H1 (cell line): ENCODE measurements around the gene SLC43A2. TPM values are rescaled to one million over a fixed set of nuclear protein-coding genes. Genes with fewer than 3 reads are reported as not detected.

Experiments
- RFX5 ChIP-seq: IDR thresholded peaks from 2 replicates; pipeline ENCODE4 v1.6.1; 2011; ENCODE audit warnings: low read depth, low read length, improper control_type of control experiment, borderline replicate concordance
- polyA plus RNA-seq, 7 experiments: library from polyadenylated mRNA; depleted of rRNA in 3 of 7; stranded (reverse) in 5 of 7; unstranded in 2 of 7; fragments of >200 nt in 5 of 7; fragments of 200-250 nt in 2 of 7; gene quantifications; 1 replicate in 5 of 7; 2 replicates in 1 of 7; 4 replicates in 1 of 7; pipeline versions ENCODE4 v1.2.1 to v1.2.3, GENCODE V29; 2011 to 2013; ENCODE audit warnings: missing spikeins in 2 of 7, mixed read lengths in 2 of 7
- total RNA-seq: library from RNA; stranded (reverse); fragmentation: NEBNext Ultra II Directional; extraction: Animal tissue kit (Norgen Biotek cat#: 25700); gene quantifications from 2 replicates; pipeline ENCODE4 v1.2.1, GENCODE V29; 2021

Gene SLC43A2
- total and polyA plus RNA-seq, 2 of the 8 experiments (the other 6 are each of a cell fraction or from before 2014, with no cell fraction given), result 6.6 to 10.5 TPM

DNA sequence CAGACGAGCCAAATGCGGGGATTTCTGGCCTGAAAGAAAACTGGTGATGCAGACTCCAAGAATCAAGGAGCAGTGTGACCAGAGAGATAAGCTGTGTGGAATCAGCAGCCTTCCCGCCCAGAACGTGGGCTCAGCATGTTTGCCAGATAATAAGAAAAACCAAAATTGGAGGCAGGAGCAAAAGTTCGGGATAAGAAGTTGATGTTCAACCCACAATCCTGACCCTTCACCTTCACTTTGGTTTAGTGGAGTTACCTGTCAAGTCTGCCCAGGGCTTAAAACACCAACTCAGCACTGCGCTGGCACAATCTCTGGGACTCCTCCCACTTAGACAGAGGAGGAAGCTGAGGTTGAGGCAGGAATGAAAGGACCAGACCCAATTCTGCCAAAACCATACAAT lies 3.1 kb downstream of the SLC43A2 start (continued):
- TF ChIP-seq RFX5, result no peak
